Measurements from ENCODE around the gene GUCY1A1.

The GUCY1A1 gene

DNA sequence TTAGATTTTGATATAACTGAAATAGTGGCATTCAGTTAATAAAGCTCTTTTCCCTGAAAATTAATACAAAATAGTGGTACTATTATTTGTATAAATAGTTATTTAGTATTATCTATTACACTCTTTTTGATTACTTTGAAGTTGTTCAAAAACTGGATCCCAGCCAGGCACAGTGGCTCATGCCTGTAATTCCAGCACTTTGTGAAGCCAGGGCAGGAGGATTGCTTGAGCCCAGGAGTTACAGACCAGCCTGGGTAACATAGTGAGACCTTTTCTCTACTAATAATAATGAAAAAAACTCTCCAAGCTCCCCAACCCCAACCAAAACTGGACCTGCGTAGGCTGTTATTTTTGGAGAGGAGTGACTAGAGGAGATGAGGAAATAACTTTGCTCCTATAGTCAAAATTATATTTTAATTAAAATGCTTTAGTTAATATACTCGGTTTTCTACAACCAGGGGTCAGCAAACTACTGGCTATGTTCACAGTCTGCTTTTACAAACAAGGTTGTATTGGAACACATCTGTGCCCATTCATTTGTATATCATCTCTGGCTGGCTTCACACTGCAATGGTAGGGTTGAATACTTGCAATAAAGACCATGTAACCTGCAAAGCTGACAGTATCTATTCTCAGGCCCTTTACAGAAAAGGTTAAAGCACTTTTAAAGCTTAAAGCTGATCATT lies 27.6 kb downstream of the GUCY1A1 start:
- no peak for DNase-seq

DNA sequence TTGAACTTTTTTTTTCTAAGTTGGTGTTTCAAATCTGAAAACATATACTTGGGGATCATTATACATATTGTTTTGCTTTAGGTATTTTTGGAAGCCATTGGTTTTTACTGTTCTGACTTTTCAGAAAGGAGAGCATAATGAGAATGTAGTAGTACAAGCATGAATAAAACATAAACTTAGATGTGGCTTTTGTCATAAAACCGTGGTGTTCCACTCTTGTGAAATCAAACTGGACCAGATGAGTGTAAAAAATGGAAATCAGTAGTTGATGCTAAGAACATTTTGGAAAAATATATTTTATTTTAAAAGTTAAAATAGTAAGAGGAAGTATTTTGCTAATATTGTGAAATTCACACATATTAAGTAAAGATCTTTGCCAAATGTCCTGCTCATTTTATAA lies 29.6 kb downstream of the GUCY1A1 start:
- DNase-seq, result no peak

DNA sequence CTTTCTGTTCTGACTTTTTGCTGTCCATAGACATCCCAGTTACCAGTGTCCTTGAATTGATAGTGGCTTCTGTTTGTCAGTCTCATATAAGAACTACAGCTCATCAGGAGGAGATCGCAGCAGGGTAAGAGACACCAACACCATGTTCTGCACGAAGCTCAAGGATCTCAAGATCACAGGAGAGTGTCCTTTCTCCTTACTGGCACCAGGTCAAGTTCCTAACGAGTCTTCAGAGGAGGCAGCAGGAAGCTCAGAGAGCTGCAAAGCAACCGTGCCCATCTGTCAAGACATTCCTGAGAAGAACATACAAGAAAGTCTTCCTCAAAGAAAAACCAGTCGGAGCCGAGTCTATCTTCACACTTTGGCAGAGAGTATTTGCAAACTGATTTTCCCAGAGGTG lies 30.1 kb downstream of the GUCY1A1 start:
- DNase-seq, result no peak

DNA sequence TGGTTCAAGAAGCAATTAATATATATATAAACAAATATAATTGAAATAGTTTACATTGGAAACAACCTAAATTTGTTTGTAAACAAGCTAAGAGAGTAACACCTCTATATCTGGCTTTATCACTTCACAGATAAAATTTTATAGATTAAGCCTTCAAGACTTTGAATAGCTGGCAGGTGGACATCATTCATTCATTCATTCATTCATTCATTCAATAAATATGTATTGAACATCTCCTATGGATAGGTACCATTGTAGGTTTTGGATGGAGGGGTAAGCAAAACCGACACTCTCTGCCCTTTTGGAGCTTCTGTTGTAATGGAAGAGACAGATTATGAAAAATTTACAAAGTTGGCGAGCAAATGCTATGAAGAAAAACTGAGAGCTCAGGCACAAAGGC lies 35.2 kb downstream of the GUCY1A1 start:
- DNase-seq, result no peak

DNA sequence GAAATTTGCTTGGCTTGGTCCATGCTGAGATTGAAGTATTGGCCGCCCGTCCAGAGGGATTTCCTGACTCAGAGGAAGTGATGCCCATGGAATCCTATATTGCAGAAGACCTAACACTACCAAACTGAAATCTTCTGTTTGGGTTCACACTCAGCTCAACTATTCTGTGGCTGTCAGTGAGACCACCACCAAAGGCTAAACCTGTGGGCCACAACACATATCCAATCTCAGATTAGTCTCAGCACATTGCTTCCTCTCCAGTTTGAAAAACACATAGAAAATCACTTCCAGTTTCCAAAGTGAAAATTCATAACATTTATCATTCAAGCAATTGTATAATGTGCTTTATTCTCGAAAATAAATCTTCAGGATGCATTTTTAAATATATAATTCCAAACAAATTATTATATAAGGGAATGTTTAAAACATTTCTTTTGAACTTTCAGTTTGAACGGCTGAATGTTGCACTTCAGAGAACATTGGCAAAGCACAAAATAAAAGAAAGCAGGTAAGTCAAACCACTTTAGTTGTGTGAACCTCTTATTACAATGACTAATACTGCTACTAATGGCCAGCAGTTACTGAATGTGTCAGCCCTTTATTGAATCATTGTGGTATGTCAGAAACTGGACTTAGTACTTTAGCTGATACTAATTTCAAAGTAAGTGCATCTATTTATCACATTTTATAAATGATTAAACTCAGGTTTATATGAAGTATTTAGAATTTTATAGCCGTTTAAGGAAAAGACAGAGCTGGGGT lies 37.0 kb downstream of the GUCY1A1 start:
- no peak for DNase-seq

DNA sequence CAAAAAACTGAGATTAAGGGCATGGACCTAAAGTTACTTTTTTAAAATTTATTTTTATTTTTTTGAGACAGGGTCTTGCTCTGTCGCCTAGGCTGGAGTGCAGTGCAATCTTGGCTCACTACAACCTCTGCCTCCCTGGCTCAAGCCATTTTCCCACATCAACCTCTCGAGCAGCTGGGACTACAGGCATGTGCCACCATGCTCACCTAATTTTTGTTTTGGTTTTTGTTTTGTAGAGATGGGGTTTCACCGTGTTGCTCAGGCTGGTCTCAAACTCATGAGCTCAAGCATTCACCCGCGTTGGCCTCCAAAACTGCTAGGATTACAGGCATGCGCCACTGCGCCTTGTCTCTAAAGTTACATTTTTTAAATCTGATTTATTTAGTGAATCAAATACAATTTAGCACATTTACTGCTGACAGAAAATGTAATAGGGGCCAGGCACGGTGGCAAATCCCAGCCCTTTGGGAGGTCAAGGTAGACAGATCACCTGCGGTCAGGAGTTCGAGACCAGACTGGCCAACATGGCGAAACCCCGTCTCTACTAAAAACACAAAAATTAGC lies 38.3 kb downstream of the GUCY1A1 start:
- no peak for DNase-seq

DNA sequence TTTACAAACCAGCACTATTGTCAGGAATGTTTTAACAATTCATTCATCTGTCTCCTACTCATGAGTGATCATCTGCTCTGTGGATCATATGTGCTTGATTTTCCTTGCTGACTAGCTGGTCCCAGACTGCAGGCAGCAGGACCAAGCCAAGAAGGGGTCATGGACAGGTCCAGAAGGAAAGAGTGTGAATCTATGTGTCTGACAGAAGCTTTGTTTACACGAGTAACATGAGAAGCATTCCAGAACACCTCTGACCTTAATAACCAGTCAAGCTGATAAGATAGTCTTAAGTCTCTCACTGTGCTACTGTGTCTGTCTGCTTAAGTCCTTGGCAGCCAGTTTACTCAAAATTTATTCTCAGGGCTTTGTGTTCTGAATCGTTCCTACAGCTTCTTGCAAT lies 39.0 kb downstream of the GUCY1A1 start:
- DNase-seq, result no peak

DNA sequence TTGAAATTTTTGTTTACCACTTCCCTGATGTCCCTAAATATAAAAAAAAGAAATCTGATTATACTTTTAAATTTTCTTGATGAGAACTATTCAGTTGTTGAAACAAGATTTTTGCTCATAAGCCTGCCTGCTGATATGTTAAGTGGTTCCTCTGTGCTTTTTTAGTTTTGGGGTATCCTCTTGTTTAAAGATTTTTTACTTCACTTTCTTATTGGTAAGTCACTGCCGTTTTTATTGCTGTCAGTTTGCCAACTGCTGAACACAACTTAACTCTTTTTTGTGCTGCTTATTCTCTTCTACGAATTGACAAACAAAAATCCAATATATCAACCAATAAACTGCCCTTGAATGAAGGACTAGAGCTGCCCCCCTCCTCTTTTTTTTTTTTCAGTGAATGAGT lies 39.5 kb downstream of the GUCY1A1 start:
- no peak for DNase-seq

DNA sequence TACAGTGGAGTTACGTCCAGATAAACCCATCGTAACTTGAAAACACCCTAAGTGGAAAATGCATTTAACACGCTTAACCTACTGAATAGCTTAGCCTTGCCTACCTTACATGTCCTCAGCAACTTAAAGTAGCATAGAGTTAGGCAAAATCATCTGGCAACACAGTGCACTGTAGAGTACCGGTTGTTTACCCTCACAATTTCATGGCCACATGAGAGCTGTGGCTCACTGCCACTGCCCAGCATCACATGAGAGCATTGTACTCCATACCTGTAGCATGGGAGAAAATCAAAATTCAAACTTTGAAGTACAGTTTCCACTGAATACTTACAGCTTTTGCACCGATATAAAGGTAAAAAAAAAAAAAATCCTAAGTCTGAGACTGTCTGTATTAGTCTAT lies 40.6 kb downstream of the GUCY1A1 start:
- no peak for DNase-seq

DNA sequence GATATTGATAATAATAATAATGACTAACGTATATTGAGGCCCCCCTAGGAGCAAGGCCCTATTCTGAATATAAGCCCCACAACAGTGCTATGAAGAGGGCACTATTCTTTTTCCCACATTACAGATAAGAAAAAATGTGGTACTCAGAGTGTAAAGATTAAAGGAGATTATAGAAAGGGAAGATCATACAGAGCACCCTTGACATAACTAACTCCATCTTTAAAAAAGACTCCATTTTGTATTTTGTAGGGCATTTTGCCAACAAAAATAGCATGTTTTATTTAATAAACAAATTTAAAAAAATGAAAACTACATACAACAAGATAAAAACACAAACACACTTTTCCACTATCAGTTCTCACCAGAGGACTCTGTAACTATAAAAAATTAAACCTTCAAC lies 42.1 kb downstream of the GUCY1A1 start:
- DNase-seq, result no peak

DNA sequence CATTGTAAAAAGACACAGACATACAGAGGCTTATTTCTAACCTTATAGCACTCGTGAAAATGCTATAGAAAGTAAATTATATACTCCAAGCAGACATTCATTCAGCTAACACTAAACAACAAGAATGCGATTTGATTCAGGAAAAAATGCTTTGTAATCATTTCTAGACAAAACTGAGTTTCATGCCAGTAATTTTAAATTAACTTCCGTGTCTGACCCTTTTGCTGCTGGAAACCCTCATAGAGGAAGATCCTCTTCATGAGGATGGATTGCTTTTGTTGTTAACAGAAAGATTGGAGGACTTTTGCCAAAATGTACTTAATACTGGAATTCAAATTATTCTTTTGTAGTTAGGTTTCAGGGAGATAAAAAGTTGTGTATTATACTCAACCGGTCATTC lies 43.3 kb downstream of the GUCY1A1 start:
- no peak for DNase-seq

DNA sequence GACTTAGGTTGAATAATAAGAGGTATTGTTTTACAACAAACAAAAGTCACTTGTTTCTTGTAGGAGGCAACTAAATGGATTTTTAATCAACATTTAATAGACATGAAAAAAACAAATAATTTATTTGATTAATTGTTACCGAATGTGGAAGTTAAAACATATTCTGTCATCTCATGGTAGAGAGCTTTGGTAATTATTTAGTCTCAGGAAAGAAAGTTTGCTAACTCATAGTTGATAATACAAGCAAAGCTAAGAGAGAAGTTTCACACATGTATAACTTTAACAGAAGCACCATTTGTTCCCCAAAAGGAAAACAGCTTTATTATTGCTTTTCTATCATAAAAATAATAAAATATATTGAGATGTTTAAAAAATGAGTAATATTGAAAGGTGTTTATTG lies 44.9 kb downstream of the GUCY1A1 start:
- no peak for DNase-seq

DNA sequence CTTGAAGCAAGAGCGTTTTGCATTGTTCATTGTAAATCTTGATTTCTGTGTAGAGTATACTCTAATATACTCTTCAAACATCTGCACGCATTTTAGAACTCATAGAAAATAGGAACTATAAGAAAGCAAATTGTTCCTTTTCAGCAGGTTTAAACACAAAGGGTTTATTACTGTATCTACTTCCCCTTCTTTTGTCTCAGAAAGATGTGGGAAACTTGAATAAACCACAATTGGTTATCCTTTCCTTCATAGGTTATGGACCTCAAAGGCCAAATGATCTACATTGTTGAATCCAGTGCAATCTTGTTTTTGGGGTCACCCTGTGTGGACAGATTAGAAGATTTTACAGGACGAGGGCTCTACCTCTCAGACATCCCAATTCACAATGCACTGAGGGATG lies 46.2 kb downstream of the GUCY1A1 start:
- no peak for DNase-seq

DNA sequence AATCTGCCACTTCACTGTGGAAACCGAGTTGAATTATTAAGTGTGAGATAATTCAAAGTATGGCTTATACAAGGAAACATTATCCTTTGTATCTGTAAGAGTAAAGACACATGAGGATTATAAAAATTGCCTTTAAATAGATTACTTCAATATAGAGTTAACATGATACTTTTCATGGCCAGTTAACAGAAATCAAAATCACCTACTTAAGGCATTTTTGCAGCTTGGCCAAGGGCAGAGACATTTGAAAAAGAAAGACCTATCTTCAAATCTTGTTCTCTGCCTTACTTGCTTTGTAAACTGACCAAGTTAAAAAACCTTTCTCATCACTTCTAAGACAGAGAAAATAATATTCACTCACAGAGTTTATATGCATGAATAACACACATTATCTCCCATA lies 47.3 kb downstream of the GUCY1A1 start:
- no peak for DNase-seq

DNA sequence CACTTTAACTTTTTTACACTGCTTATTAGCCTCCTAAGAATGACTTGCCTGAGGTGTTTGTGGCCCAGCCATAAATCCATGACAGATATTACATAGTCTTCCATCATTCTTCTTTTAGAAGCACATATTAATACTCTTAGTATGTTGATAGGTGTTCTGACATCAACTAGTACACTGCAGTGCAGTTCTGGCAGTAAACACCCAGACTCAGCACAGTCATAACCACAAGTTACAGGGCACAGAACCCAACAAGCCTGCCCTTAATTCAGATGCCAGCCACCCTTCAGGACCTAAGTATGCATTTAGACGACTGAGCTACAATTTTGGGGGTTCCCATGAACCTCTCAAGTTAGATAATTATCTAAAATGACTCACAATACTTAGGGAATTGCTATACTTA lies 55.7 kb downstream of the GUCY1A1 start:
- no peak for DNase-seq

DNA sequence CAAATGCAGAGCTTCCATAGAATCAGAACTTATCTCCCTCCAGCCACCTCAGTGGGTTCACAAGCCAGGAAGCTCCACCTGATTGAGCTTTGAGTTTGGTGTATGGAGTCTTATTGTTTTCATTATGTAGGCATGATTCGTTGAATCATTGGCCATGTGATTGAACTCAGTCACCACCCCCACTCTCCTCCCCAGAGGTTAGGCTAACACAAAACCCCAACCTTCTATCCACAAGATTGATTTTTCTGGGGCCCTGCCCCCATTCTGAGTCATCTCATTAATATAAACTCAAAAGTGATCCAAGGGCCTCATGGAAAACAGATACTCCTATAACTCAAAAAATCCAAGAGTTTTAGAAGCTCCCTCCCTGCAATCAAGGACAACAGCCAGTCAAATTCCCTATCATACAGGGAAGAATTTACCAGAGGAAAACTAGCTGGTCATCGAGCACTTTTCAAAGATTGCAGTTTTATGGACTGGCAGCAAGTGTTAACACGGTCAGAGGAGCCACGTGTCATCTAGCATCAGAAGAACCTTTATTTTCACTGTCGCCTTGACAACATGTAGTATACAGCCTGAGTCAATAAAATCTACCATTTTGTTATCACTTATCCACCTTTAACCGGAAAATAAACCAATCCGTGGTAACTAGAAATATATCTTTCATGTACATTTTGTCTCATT lies 56.3 kb downstream of the GUCY1A1 start:
- DNase-seq, result no peak

DNA sequence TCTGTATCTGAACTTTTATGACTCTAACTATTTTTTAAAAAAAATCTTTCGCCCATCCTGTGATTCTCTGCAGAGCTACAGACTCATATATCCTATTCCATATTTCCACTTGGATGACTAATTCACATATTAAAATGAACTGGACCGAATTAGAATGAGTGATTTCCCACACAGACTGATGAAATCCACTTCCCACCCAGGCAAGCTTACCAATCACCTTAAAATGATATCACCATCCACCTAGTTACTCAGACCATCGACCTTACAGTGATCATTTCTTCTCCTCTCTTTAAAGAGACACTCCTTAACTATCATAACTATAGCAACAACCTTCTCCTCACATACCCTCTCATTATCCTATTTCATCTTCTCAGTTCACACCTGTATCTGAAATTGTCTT lies 58.1 kb downstream of the GUCY1A1 start:
- no peak for DNase-seq

DNA sequence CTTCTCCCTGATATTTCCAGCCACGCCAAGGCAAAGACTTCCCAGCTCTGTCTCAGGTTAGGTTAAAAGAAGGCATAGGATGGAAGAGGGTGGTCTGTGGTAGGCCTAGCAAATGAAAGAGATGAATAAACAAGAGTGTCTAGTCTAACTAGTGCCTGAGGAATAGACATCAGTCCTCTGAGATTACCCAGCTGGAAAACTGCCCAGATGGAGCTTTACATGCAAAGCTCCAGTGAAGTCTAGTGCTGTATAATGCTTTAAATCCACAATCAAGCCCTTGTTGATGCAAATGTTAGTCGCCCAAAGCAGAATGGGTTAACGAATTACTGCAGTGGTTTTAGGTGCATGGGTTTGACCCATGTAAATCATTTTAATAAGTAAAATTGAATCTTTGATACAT lies 67.4 kb downstream of the GUCY1A1 start:
- DNase-seq, result no peak

DNA sequence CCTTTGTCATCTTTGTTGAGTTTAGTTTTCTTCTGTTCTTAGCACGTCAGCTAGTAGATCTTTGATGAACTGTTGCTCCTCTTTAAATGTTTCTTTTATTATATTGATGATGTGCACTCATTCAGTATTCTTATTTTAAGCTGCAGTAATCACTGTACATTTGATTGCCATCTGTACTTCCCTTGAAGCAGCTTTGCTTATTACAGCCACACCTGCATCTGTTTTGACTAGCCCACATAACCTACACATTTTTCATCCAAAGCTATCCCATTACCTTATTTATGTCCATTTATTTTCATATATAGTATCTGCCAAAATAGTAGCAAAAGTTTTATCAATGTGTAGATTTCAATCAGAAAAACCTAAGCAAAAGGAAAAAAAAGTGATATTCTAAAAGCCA lies 68.3 kb downstream of the GUCY1A1 start:
- no peak for DNase-seq

DNA sequence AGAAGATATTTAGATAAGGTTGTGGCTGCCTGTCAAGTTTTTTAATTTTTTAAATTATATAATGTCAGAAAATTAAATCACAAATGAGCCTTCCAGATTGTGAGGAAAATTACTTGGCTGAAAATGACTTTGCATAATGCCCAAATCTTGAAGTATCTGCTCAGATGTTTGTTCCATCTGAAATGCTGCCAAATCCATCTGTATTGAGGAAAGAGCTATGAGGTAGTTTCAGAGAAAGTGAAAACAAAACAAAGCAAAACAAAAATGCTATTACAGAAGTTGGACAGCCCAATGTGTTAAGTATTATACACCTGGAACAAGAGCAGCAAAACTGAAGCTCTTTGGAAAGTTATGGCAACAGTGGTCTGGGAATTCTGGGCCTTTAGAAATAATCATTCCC lies 68.8 kb downstream of the GUCY1A1 start:
- DNase-seq, result no peak

DNA sequence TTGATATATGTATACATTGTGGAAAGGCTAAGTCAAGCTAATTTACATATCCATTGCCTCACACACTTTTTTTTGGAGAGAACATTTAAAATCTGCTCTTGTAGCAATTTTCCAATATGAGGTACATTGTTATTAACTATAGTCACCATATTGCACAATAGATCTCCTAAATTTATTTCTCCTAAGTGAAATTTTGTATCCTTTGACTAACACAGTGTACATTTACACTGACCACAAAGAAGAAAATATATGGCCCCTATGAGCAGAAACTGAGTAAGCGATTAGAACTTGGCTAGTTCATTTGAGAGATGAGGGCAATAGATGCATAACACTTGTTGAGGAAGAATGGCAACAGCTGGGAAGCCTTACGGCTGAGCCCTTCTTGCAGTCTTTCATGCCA lies 71.9 kb downstream of the GUCY1A1 start:
- DNase-seq, result no peak

DNA sequence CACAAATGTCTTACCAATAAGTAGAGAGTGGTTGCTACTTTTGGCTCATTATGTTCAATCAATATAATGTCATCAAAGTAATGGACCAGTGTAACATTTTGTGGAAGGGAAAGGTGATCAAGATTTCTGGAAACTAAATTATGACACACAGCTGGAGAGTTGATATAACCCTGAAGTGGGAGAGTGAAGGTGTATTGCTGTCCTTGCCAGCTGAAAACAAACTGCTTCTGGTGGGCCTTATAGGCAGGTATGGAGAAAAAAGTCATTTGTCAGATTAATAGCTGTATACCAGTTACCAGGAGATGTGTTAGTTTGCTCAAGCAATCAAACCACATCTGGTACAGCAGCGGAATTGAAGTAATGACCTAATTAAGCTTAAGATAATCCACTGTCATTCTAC lies 74.9 kb downstream of the GUCY1A1 start:
- DNase-seq, result no peak

DNA sequence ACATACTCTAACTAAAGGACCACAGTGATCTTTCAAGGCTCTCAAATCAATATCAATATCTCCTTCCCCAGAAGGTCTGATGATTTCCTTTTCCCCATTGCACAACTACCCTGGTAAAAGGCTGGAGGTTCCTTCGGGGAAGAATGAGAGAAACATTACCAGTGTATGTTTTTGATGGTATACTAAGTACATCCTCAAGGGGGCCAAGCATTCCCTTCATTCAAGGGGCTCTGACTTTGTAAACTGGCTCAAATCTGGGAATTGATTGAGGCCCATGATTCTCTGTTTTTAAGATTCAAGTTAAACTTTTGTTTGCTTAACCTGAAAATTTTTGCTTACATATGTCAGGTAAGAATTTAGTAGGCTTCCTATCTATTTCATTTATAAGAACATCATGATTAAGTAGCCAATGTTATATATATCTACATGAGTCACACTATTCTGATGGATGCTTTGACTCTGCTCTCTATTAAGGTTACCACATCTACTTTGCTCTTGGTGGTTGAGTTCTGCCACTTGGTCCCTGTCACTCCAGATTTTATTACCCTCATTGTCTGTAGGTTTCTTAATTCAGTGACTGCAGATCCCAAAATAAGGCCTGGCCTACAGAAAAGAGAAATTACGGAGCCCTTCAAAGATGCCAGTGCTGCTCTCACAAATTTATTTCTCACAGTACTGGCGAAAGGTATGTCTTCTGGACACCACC lies 75.8 kb downstream of the GUCY1A1 start:
- DNase-seq, result no peak
